ENCODE measurements around the gene CTSZ. TPM values are rescaled to one million over a fixed set of nuclear protein-coding genes. Genes with fewer than 3 reads are reported as not detected.

CTSZ gene
- total and polyA plus RNA-seq, 2 of the 8 experiments (the other 6 are each of a cell fraction or from before 2014, with no cell fraction given): 32.8 to 34.0 TPM

DNA sequence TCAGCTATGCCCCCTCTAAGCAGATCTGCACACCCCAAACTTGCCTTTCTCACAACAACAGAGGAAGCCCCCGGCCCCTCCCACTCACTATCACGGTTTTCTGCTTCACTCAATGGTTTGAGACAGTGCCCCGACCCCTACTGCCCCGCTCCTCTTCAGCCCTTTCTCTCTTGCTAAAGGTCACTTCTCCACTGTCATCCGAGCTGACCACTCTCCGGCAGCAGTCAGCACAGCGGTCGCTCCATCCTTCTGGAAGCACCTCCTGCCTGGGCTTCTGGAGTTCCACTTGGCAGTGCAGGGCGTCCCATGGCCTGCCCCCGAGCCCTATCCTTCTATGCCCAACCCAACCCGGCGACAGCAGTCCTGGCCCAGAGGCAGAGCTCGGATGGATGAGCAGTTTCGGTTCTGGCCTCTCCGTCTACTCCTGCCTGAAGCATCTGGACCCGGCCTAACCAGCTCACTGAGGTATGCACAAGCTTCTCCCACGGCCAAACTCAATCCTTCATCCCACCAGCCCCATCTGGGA, 4.1 kb downstream of the CTSZ start (continued):
- TF ChIP-seq, protein P1, sequence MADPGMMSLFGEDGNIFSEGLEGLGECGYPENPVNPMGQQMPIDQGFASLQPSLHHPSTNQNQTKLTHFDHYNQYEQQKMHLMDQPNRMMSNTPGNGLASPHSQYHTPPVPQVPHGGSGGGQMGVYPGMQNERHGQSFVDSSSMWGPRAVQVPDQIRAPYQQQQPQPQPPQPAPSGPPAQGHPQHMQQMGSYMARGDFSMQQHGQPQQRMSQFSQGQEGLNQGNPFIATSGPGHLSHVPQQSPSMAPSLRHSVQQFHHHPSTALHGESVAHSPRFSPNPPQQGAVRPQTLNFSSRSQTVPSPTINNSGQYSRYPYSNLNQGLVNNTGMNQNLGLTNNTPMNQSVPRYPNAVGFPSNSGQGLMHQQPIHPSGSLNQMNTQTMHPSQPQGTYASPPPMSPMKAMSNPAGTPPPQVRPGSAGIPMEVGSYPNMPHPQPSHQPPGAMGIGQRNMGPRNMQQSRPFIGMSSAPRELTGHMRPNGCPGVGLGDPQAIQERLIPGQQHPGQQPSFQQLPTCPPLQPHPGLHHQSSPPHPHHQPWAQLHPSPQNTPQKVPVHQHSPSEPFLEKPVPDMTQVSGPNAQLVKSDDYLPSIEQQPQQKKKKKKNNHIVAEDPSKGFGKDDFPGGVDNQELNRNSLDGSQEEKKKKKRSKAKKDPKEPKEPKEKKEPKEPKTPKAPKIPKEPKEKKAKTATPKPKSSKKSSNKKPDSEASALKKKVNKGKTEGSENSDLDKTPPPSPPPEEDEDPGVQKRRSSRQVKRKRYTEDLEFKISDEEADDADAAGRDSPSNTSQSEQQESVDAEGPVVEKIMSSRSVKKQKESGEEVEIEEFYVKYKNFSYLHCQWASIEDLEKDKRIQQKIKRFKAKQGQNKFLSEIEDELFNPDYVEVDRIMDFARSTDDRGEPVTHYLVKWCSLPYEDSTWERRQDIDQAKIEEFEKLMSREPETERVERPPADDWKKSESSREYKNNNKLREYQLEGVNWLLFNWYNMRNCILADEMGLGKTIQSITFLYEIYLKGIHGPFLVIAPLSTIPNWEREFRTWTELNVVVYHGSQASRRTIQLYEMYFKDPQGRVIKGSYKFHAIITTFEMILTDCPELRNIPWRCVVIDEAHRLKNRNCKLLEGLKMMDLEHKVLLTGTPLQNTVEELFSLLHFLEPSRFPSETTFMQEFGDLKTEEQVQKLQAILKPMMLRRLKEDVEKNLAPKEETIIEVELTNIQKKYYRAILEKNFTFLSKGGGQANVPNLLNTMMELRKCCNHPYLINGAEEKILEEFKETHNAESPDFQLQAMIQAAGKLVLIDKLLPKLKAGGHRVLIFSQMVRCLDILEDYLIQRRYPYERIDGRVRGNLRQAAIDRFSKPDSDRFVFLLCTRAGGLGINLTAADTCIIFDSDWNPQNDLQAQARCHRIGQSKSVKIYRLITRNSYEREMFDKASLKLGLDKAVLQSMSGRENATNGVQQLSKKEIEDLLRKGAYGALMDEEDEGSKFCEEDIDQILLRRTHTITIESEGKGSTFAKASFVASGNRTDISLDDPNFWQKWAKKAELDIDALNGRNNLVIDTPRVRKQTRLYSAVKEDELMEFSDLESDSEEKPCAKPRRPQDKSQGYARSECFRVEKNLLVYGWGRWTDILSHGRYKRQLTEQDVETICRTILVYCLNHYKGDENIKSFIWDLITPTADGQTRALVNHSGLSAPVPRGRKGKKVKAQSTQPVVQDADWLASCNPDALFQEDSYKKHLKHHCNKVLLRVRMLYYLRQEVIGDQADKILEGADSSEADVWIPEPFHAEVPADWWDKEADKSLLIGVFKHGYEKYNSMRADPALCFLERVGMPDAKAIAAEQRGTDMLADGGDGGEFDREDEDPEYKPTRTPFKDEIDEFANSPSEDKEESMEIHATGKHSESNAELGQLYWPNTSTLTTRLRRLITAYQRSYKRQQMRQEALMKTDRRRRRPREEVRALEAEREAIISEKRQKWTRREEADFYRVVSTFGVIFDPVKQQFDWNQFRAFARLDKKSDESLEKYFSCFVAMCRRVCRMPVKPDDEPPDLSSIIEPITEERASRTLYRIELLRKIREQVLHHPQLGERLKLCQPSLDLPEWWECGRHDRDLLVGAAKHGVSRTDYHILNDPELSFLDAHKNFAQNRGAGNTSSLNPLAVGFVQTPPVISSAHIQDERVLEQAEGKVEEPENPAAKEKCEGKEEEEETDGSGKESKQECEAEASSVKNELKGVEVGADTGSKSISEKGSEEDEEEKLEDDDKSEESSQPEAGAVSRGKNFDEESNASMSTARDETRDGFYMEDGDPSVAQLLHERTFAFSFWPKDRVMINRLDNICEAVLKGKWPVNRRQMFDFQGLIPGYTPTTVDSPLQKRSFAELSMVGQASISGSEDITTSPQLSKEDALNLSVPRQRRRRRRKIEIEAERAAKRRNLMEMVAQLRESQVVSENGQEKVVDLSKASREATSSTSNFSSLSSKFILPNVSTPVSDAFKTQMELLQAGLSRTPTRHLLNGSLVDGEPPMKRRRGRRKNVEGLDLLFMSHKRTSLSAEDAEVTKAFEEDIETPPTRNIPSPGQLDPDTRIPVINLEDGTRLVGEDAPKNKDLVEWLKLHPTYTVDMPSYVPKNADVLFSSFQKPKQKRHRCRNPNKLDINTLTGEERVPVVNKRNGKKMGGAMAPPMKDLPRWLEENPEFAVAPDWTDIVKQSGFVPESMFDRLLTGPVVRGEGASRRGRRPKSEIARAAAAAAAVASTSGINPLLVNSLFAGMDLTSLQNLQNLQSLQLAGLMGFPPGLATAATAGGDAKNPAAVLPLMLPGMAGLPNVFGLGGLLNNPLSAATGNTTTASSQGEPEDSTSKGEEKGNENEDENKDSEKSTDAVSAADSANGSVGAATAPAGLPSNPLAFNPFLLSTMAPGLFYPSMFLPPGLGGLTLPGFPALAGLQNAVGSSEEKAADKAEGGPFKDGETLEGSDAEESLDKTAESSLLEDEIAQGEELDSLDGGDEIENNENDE (IDR thresholded peaks at IDR 0.05; ENCODE audit: insufficient replicate concordance, low read length): no peak
- TF ChIP-seq KDM5A (IDR thresholded peaks at IDR 0.05; ENCODE audit: low read length) (no peak), CBX8 (IDR thresholded peaks at IDR 0.05; ENCODE audit: borderline replicate concordance, low read depth, low read length) (no peak), RFX5 (IDR thresholded peaks at IDR 0.05; ENCODE audit: borderline replicate concordance, low read depth, low read length) (no peak), EZH2 (IDR thresholded peaks at IDR 0.05; ENCODE audit: low read depth, low read length, severe bottlenecking) (no peak), POLR2AphosphoS5 (IDR thresholded peaks at IDR 0.05; ENCODE audit: low read depth, low read length) (no peak), CTBP2 (IDR thresholded peaks at IDR 0.05; ENCODE audit: borderline replicate concordance, insufficient read depth, insufficient read length, low read length) (no peak), FOSL1 (IDR thresholded peaks at IDR 0.05; ENCODE audit: insufficient read depth, low read depth, low read length) (no peak), RAD21 (IDR thresholded peaks at IDR 0.05 in 1 of 2, conservative IDR thresholded peaks at IDR 0.05 in 1 of 2; ENCODE audit: low read depth in 2 of 2, low read length in 2 of 2) (no peak), RNF2 (IDR thresholded peaks at IDR 0.05; ENCODE audit: borderline replicate concordance, low read depth, low read length, missing control alignments, poor library complexity, severe bottlenecking) (no peak)

Measured in H1 (cell line).